Liver (tissue), 3 donors: Measurements from ENCODE around the gene TPRG1L.

Experiments
- FOXA1 ChIP-seq: IDR thresholded peaks from 2 replicates; pipeline ENCODE4 v1.6.1; 2016; ENCODE audit warnings: antibody characterized with exemption
- GABPA ChIP-seq, 2 donors: IDR thresholded peaks in 1 of 2; conservative IDR thresholded peaks in 1 of 2; 2 replicates each; pipeline ENCODE4 v1.6.1; 2016; ENCODE audit warnings: antibody characterized with exemption in 2 of 2, mild to moderate bottlenecking in 1 of 2, moderate library complexity in 1 of 2
- HNF4A ChIP-seq, 2 donors: conservative IDR thresholded peaks; 2 replicates each; pipeline ENCODE4 v1.6.1; 2016; ENCODE audit warnings: antibody characterized with exemption in 2 of 2, mild to moderate bottlenecking in 2 of 2
- JUND ChIP-seq, 2 donors: IDR thresholded peaks; 2 replicates each; pipeline ENCODE4 v1.6.1; 2016; ENCODE audit warnings: antibody characterized with exemption in 2 of 2
- RXRA ChIP-seq, 2 donors: IDR thresholded peaks; 2 replicates each; pipeline ENCODE4 v1.6.1; 2017 to 2018; ENCODE audit warnings: antibody characterized with exemption in 2 of 2, mild to moderate bottlenecking in 1 of 2
- TAF1 ChIP-seq: conservative IDR thresholded peaks from 2 replicates; pipeline ENCODE4 v1.6.1; 2016; ENCODE audit warnings: antibody characterized with exemption, mild to moderate bottlenecking
- YY1 ChIP-seq: IDR thresholded peaks from 2 replicates; pipeline ENCODE4 v1.6.1; 2016; ENCODE audit warnings: antibody characterized with exemption, mild to moderate bottlenecking
- TF ChIP-seq, protein P1 (sequence below): fragments of 150-350 bp; IDR thresholded peaks from 2 replicates; pipeline ENCODE4 v1.5.1; 2017; ENCODE audit warnings: improper control_type of control experiment, low read depth, low read length; ENCODE audit not compliant: missing input control
- TF ChIP-seq, protein P2 (sequence below): IDR thresholded peaks from 2 replicates; pipeline ENCODE4 v1.6.1; 2016; ENCODE audit warnings: antibody characterized with exemption
- TF ChIP-seq, protein P3 (sequence below): IDR thresholded peaks from 2 replicates; pipeline ENCODE4 v1.6.1; 2016; ENCODE audit warnings: antibody characterized with exemption
- donor health status: healthy.
- donor health status: healthy.

DNA sequence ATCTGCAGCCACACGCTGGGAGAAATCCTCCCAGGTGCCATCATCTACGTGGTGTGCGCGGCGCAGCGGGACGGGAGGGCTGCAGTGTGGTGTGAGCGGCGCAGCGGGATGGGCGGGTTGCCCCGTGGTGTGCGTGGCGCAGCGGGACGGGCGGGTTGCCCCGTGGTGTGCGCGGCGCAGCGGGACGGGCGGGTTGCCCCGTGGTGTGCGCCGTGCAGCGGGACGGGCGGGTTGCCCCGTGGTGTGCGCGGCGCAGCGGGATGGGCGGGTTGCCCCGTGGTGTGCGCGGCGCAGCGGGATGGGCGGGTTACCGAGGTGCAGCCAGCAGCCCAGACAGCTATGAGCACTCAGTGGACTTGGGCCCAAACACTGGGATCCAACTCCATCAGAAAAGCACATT, 20.4 kb downstream of the TPRG1L start:
- TF ChIP-seq, protein P1, sequence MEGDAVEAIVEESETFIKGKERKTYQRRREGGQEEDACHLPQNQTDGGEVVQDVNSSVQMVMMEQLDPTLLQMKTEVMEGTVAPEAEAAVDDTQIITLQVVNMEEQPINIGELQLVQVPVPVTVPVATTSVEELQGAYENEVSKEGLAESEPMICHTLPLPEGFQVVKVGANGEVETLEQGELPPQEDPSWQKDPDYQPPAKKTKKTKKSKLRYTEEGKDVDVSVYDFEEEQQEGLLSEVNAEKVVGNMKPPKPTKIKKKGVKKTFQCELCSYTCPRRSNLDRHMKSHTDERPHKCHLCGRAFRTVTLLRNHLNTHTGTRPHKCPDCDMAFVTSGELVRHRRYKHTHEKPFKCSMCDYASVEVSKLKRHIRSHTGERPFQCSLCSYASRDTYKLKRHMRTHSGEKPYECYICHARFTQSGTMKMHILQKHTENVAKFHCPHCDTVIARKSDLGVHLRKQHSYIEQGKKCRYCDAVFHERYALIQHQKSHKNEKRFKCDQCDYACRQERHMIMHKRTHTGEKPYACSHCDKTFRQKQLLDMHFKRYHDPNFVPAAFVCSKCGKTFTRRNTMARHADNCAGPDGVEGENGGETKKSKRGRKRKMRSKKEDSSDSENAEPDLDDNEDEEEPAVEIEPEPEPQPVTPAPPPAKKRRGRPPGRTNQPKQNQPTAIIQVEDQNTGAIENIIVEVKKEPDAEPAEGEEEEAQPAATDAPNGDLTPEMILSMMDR = no peak
- TF ChIP-seq, protein P2, sequence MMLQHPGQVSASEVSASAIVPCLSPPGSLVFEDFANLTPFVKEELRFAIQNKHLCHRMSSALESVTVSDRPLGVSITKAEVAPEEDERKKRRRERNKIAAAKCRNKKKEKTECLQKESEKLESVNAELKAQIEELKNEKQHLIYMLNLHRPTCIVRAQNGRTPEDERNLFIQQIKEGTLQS = no peak
- TF ChIP-seq HNF4A (conservative IDR thresholded peaks at IDR 0.05) (no peak), FOXA1 (no peak), YY1 (no peak), TAF1 (no peak), JUND (IDR thresholded peaks at IDR 0.05) (no peak), GABPA (IDR thresholded peaks at IDR 0.05 in 1 of 2, conservative IDR thresholded peaks at IDR 0.05 in 1 of 2) (no peak), RXRA (IDR thresholded peaks at IDR 0.05) (no peak)
- TF ChIP-seq, protein P3, sequence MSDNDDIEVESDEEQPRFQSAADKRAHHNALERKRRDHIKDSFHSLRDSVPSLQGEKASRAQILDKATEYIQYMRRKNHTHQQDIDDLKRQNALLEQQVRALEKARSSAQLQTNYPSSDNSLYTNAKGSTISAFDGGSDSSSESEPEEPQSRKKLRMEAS = no peak
